Gastroesophageal sphincter (tissue), 4 donors: ENCODE results near the gene CNTNAP2. TPM values are rescaled to one million over a fixed set of nuclear protein-coding genes. Genes with fewer than 3 reads are reported as not detected.

ENCODE experiments used
- ATAC-seq: fragments of 150-250 bp; one replicate; pipeline ENCODE4 v1.9.1; 2016; ENCODE audit warnings: mild to moderate bottlenecking, moderate library complexity
- H3K27ac ChIP-seq, 4 donors: fragments of 200-600 bp; sonication (generic) in 3 of 4; 1 replicate in 3 of 4; 2 replicates in 1 of 4; pipeline ENCODE4 v1.5.1; 2016 to 2019
- H3K27me3 ChIP-seq: fragments of 200-600 bp; sonication (generic); one replicate; pipeline ENCODE4 v1.5.1; 2019
- H3K36me3 ChIP-seq, 2 donors: fragments of 200-600 bp; sonication (generic); one replicate each; pipeline ENCODE4 v1.5.1; 2019; ENCODE audit warnings: control low read depth in 1 of 2
- H3K4me1 ChIP-seq, 3 donors: fragments of 200-600 bp; sonication (generic); 1 replicate in 2 of 3; 2 replicates in 1 of 3; pipeline ENCODE4 v1.5.1; 2016 to 2019; ENCODE audit warnings: control low read depth in 2 of 3
- H3K4me3 ChIP-seq, 2 donors: fragments of 200-600 bp; sonication (generic); one replicate each; pipeline ENCODE4 v1.5.1; 2019; ENCODE audit warnings: mild to moderate bottlenecking in 1 of 2, moderate library complexity in 1 of 2
- H3K9me3 ChIP-seq, 3 donors: fragments of 200-600 bp; sonication (generic); one replicate each; pipeline ENCODE4 v1.5.1; 2017 to 2019; ENCODE audit warnings: control low read depth in 2 of 3
- CTCF ChIP-seq, 4 experiments: fragments of 200-600 bp in 2 of 4; fragments of 450-650 bp in 2 of 4; sonication (generic) in 1 of 4; IDR thresholded peaks; one replicate each; pipeline ENCODE4 v1.5.1; 2017 to 2019; ENCODE audit warnings: antibody characterized with exemption in 4 of 4, mild to moderate bottlenecking in 2 of 4, moderate library complexity in 2 of 4
- EP300 ChIP-seq: sonication (generic); formaldehyde crosslinking; IDR thresholded peaks from one replicate; pipeline ENCODE4 v1.6.1; 2017; ENCODE audit warnings: antibody characterized with exemption, mild to moderate bottlenecking
- POLR2A ChIP-seq, 2 donors: fragments of 450-650 bp; IDR thresholded peaks; one replicate each; pipeline ENCODE4 v1.6.1; 2017; ENCODE audit warnings: antibody characterized with exemption in 2 of 2, mild to moderate bottlenecking in 2 of 2, moderate library complexity in 1 of 2
- POLR2AphosphoS5 ChIP-seq: sonication (generic); formaldehyde crosslinking; IDR thresholded peaks from one replicate; pipeline ENCODE4 v1.6.1; 2017; ENCODE audit warnings: antibody characterized with exemption
- WGBS, 2 donors: methylation state at CpG; one replicate each; pipeline ENCODE4 v1.1.5; 2018; ENCODE audit warnings: low coverage in 1 of 2; 5-methylcytosine and 5-hydroxymethylcytosine counted together
- total RNA-seq, 4 donors: library from RNA; depleted of rRNA; stranded (reverse); fragments of >200 nt; gene quantifications; one replicate each; pipeline ENCODE4 v1.1.0, GENCODE V29; 2016

Gene CNTNAP2
- total RNA-seq, 4 donors from 2014 or later = 1.5 to 8.9 (median 3.2) TPM

DNA sequence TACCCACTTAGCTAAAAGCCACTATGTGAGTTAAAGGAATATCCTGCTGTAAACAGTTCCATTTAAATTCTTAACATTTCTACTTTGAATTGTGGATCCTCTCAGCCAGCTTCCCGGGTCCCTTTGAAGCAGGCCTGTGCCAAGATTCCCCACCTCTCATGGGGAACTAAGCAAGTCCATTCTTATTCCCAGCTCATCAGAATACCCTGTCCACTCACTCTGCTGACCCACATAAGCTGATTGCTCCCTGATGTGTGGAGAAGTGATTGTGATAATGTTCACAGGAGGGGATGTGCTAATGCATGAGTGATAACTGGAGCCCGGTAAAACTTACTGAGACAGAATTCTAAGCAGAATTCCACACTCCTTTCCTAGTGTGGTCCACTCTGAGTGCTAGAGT, 709.7 kb downstream of the CNTNAP2 start:
- ATAC-seq = no peak
- Histone ChIP-seq H3K27ac (no peak overlapping the region), H3K4me1 (no peaks in the 10 kb centered on the region), H3K4me3 (no peak overlapping the region), H3K27me3 (no peaks in the 10 kb centered on the region), H3K36me3 (no peaks in the 10 kb centered on the region), H3K9me3 (peaks cover 0 to 7% (median 0%) of the 10 kb centered on the region in 3 donors)
- 8 to 42% methylated on average over 1 to 2 of the region's 2 CpGs for WGBS, 2 donors
- TF ChIP-seq POLR2AphosphoS5 (no peak), POLR2A (IDR thresholded peaks at IDR 0.05) (no peak), EP300 (no peak), CTCF (IDR thresholded peaks at IDR 0.05) (no peak)

DNA sequence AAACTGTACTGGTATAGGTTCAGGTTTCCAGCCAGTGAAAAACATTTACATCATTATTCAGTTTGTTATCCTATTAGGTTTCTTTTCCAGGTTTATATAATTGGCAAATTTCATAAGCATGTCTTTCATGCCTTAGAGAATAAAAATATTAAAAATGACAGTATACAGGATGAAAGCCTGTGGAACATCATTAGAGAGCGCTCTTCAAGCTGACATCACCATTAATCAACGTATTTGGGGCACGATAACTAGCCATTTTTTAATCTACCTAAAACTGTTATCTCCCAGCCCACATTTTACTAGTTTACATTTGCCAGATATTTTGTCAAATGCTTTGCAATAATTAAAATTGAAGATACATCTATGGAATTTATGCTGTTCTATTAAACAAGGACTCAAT, 714.1 kb downstream of the CNTNAP2 start:
- TF ChIP-seq POLR2A (IDR thresholded peaks at IDR 0.05) = no peak
- TF ChIP-seq POLR2AphosphoS5 = no peak
- no peak for TF ChIP-seq CTCF (IDR thresholded peaks at IDR 0.05)
- TF ChIP-seq EP300 = no peak
- Histone ChIP-seq H3K27ac (no peak overlapping the region), H3K27me3 (no peaks in the 10 kb centered on the region), H3K4me1 (no peaks in the 10 kb centered on the region), H3K9me3 (no peaks in the 10 kb centered on the region), H3K4me3 (no peak overlapping the region), H3K36me3 (no peaks in the 10 kb centered on the region)
- no peak for ATAC-seq
- 68 to 73% methylated on average over 3 of the region's 3 CpGs for WGBS, 2 donors

GRCh38 chr7:146831875-146832274, 715.3 kb downstream of the CNTNAP2 start:
- Histone ChIP-seq H3K9me3 (no peaks in the 10 kb centered on the region), H3K36me3 (no peaks in the 10 kb centered on the region), H3K27ac (no peak overlapping the region), H3K27me3 (no peaks in the 10 kb centered on the region), H3K4me1 (no peaks in the 10 kb centered on the region), H3K4me3 (no peak overlapping the region)
- no peak for ATAC-seq
- 20 to 49% methylated on average over 2 of the region's 2 CpGs for WGBS, 2 donors
- no peak for TF ChIP-seq CTCF (IDR thresholded peaks at IDR 0.05)
- TF ChIP-seq EP300 = no peak
- TF ChIP-seq POLR2A (IDR thresholded peaks at IDR 0.05) = no peak
- TF ChIP-seq POLR2AphosphoS5 = no peak

DNA sequence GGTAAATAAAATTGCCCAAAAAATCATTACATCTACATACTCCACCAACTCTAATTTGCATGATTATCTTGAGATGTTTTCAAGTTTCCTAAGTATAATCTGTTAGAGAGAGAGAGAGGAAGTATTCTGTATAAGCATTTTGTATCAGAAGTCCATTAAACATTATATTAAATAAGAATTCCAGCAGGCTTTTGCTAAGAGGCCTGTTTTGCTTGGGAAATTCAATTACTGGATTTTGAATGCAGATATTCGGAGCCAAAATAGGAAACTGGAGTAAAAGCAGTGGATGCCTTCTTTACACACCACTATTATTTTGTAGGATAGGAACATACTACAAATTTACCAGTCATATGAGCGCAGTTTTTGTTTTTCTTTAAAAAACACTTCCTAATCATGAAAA, 727.8 kb downstream of the CNTNAP2 start:
- no peak for ATAC-seq
- WGBS, 2 donors = 81 to 88% methylated on average over 2 of the region's 2 CpGs
- no peaks in the 10 kb centered on the region for H3K9me3 ChIP-seq

More for the DNA sequence above, 727.8 kb downstream of the CNTNAP2 start:
- Histone ChIP-seq H3K27me3 (no peaks in the 10 kb centered on the region), H3K36me3 (no peaks in the 10 kb centered on the region), H3K27ac (no peak overlapping the region), H3K4me1 (no peaks in the 10 kb centered on the region), H3K4me3 (no peak overlapping the region)
- TF ChIP-seq POLR2A (IDR thresholded peaks at IDR 0.05) (no peak), CTCF (IDR thresholded peaks at IDR 0.05) (no peak), POLR2AphosphoS5 (no peak), EP300 (no peak)
